Activated B cell treated with CpG ODN at 0.5 μM for 24 hours (primary cell): ENCODE results near the gene KCNN1. TPM values are rescaled to one million over a fixed set of nuclear protein-coding genes. Genes with fewer than 3 reads are reported as not detected.

Experiments used
- ATAC-seq: fragments of 200-7000 bp; cut with Tn5 transposase; one replicate; pipeline ENCODE4 v1.10.0; 2021; ENCODE audit warnings: low read depth, mild to moderate bottlenecking, moderate library complexity
- CTCF ChIA-PET: fragments of 350-600 bp; sonication (Branson Sonifier 250); formaldehyde crosslinking; loops from one replicate; lab custom pipeline; 2021; ENCODE audit warnings: antibody characterized with exemption; lab: Charles Lee
- POLR2A ChIA-PET: fragments of 350-600 bp; sonication (Branson Sonifier 250); formaldehyde crosslinking; loops from one replicate; lab custom pipeline; 2021; ENCODE audit warnings: antibody characterized with exemption; lab: Charles Lee
- DNase-seq: peaks from one replicate; pipeline ENCODE4 v3.0.0; 2022
- H3K27ac Mint-ChIP-seq: one replicate; pipeline ENCODE4 v1.8.0; 2020; ENCODE audit warnings: mixed read lengths
- H3K27me3 Mint-ChIP-seq: one replicate; pipeline ENCODE4 v1.8.0; 2021; ENCODE audit warnings: mixed read lengths
- H3K36me3 Mint-ChIP-seq: one replicate; pipeline ENCODE4 v1.8.0; 2021; ENCODE audit warnings: low read depth, mixed read lengths
- H3K4me1 Mint-ChIP-seq: one replicate; pipeline ENCODE4 v1.8.0; 2021; ENCODE audit warnings: mixed read lengths
- H3K4me3 Mint-ChIP-seq: one replicate; pipeline ENCODE4 v1.8.0; 2020; ENCODE audit warnings: mild to moderate bottlenecking, mixed read lengths
- H3K9me3 Mint-ChIP-seq: one replicate; pipeline ENCODE4 v1.8.0; 2020; ENCODE audit warnings: mixed read lengths
- intact Hi-C: fragments of 100-400 bp; cut with micrococcal nuclease; formaldehyde crosslinking; loops from one replicate; pipeline ENCODE4 v1.15.1; 2024
- total RNA-seq: library from RNA; stranded (reverse); gene quantifications from 2 replicates; pipeline ENCODE4 v1.2.3, GENCODE V29; 2022
- TF ChIP-seq, protein P1 (sequence below): fragments of 200-600 bp; IDR thresholded peaks from one replicate; pipeline ENCODE4 v1.8.0; 2022; ENCODE audit warnings: antibody characterized with exemption, mild to moderate bottlenecking

KCNN1 gene
- total RNA-seq, 1 donor from 2014 or later = not detected

- H3K36me3 Mint-ChIP-seq = peaks cover 25% of the 10 kb centered on the region
These were observed 30.5 kb upstream of the KCNN1 start for GRCh38 chr19:17936379-17936778.

GRCh38 chr19:17937371-17937900, 29.5 kb upstream of the KCNN1 start:
- Mint-ChIP-seq H3K4me1 (peaks cover 15% of the 10 kb centered on the region), H3K9me3 (no peaks in the 10 kb centered on the region), H3K27me3 (no peaks in the 10 kb centered on the region), H3K27ac (no peak overlapping the region), H3K4me3 (no peak overlapping the region), H3K36me3 (peaks cover 32% of the 10 kb centered on the region)
- DNase-seq = no peak
- ATAC-seq = no peak
- ChIA-PET CTCF (interaction anchor here (1.1 to 7.6 kb wide), 14 partner anchors 12 to 314 kb away, joined by 3 to 227 read pairs (median 4); partner anchors contain the start of gene RPL18A), POLR2A (interaction anchor here (1.0 to 2.8 kb wide), 7 partner anchors 58 to 119 kb away, joined by 3 to 39 read pairs (median 4); partner anchors contain the start of genes JAK3 and RPL18A)
- intact Hi-C loops = no loop called here
- TF ChIP-seq, protein P1, sequence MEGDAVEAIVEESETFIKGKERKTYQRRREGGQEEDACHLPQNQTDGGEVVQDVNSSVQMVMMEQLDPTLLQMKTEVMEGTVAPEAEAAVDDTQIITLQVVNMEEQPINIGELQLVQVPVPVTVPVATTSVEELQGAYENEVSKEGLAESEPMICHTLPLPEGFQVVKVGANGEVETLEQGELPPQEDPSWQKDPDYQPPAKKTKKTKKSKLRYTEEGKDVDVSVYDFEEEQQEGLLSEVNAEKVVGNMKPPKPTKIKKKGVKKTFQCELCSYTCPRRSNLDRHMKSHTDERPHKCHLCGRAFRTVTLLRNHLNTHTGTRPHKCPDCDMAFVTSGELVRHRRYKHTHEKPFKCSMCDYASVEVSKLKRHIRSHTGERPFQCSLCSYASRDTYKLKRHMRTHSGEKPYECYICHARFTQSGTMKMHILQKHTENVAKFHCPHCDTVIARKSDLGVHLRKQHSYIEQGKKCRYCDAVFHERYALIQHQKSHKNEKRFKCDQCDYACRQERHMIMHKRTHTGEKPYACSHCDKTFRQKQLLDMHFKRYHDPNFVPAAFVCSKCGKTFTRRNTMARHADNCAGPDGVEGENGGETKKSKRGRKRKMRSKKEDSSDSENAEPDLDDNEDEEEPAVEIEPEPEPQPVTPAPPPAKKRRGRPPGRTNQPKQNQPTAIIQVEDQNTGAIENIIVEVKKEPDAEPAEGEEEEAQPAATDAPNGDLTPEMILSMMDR = no peak

More at GRCh38 chr19:17936379-17936778, 30.5 kb upstream of the KCNN1 start:
- ChIA-PET POLR2A (interaction anchor here (0.9 to 2.8 kb wide), 4 partner anchors 41 to 77 kb away, joined by 3 to 39 read pairs (median 12); partner anchors contain the start of gene RPL18A), CTCF (interaction anchor here (0.7 to 7.6 kb wide), 4 partner anchors 9 to 77 kb away, joined by 4 to 227 read pairs (median 12); partner anchors contain the start of gene RPL18A)
- no peak overlapping the region for H3K27ac Mint-ChIP-seq
- intact Hi-C loops = no loop called here
- H3K27me3 Mint-ChIP-seq = no peaks in the 10 kb centered on the region
- H3K9me3 Mint-ChIP-seq = no peaks in the 10 kb centered on the region
- no peak overlapping the region for H3K4me3 Mint-ChIP-seq
- TF ChIP-seq, protein P1 = no peak
- DNase-seq (no peak), ATAC-seq (no peak)
- peaks cover 24% of the 10 kb centered on the region for H3K4me1 Mint-ChIP-seq

DNA sequence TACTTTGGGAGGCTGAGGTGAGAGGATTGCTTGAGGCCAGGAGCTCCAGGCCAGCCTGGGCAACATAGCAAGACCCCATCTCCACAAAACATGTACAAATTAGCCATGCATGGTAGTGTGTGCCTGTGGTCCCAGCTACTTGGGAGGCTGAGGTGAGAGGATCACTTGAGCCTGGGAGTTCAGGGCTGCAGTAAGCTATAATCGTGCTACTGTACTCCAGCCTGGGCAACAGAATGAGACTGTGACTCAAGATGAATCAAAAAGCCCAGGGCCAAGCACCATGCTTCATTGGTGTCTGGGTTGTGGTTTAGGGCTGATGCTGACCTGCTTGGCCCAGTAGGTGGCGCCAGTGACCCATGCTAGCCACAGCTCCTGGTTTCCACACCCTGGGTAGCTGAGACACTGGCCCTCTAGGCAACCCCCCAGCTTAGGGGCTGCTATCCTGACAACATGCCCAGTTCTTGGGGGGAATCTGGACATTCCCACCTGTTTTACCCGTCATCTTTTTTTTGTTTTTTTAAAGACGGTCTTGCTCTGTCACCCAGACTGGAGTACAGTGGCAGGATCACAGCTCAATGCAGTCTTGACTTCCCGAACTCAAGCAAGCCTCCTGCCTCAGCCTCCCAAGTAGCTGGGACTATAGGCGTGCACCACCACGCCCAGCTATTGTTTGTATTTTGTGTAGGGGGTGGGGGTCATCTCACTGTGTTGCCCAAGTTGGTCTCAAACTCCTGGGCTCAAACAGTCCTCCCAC, 28.6 kb upstream of the KCNN1 start:
- ChIA-PET POLR2A (interaction anchor here (0.5 to 2.8 kb wide), 14 partner anchors 10 to 222 kb away, joined by 3 to 39 read pairs (median 4); partner anchors contain the start of genes ARRDC2, JAK3 and RPL18A), CTCF (interaction anchor here (0.7 to 7.6 kb wide), 24 partner anchors 11 to 342 kb away, joined by 3 to 227 read pairs (median 4); partner anchors contain the start of gene RPL18A)
- H3K4me3 Mint-ChIP-seq = no peak overlapping the region
- H3K27ac Mint-ChIP-seq = no peak overlapping the region
- no peaks in the 10 kb centered on the region for H3K9me3 Mint-ChIP-seq
- intact Hi-C loops = loop anchor here (1.0 to 2.0 kb wide), 5 partner anchors 8 to 314 kb away; partner anchors contain the start of gene PIK3R2
- ATAC-seq = peak; percentile 98
- TF ChIP-seq, protein P1 = no peak
- H3K36me3 Mint-ChIP-seq = peaks cover 34% of the 10 kb centered on the region
- DNase-seq = peak; percentile 78
- no peaks in the 10 kb centered on the region for H3K27me3 Mint-ChIP-seq
- H3K4me1 Mint-ChIP-seq = peaks cover 10% of the 10 kb centered on the region

GRCh38 chr19:17942181-17942580, 24.7 kb upstream of the KCNN1 start:
- DNase-seq (no peak), ATAC-seq (no peak)
- H3K9me3 Mint-ChIP-seq = no peaks in the 10 kb centered on the region
- intact Hi-C loops = loop anchor here (10.0 kb wide), 1 partner anchor 473 kb away; the partner anchor contains the start of gene SSBP4
- peaks cover 17% of the 10 kb centered on the region for H3K4me1 Mint-ChIP-seq
- ChIA-PET POLR2A (interaction anchor here (1.0 to 1.1 kb wide), 2 partner anchors 53 to 58 kb away, joined by 3 to 5 read pairs; no protein-coding TSS in a partner anchor), CTCF (interaction anchor here (7.6 kb wide), 1 partner anchor 55 kb away, joined by 227 read pairs; no protein-coding TSS in a partner anchor)
- no peak overlapping the region for H3K27ac Mint-ChIP-seq
- peaks cover 33% of the 10 kb centered on the region for H3K36me3 Mint-ChIP-seq
- TF ChIP-seq, protein P1 = no peak
- no peaks in the 10 kb centered on the region for H3K27me3 Mint-ChIP-seq
- H3K4me3 Mint-ChIP-seq = no peak overlapping the region
